ENCODE results near the gene LPCAT3.

LPCAT3 gene

DNA sequence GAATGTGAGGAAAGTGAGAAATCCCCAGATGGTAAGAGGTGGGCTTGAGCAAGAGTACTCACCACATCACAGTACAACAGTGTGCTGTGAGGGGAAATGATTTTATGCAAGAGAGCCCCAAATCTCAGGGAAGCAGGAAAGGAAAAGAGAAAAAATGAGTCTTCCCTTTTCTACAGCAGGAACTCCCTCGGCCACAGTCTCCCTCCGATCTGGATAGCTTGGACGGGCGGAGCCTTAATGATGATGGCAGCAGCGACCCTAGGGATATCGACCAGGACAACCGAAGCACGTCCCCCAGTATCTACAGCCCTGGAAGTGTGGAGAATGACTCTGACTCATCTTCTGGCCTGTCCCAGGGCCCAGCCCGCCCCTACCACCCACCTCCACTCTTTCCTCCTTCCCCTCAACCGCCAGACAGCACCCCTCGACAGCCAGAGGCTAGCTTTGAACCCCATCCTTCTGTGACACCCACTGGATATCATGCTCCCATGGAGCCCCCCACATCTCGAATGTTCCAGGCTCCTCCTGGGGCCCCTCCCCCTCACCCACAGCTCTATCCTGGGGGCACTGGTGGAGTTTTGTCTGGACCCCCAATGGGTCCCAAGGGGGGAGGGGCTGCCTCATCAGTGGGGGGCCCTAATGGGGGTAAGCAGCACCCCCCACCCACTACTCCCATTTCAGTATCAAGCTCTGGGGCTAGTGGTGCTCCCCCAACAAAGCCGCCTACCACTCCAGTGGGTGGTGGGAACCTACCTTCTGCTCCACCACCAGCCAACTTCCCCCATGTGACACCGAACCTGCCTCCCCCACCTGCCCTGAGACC, 82.7 kb downstream of the LPCAT3 start:
- no peak for DNase-seq

DNA sequence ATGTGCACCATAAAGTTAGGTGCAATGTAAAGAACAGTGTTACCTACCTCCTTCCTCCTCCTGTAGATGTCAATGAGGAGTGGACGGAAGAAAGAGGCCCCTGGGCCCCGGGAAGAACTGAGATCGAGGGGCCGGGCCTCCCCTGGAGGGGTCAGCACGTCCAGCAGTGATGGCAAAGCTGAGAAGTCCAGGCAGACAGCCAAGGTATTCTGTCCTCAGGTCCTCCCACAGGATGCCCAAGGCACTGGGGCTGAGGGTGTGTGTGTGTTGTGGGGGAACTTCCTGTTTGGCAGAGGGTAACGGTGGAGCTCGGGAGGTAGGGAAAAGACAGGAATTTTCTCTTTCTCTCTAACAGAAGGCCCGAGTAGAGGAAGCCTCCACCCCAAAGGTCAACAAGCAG, 84.2 kb downstream of the LPCAT3 start:
- no peak for DNase-seq

DNA sequence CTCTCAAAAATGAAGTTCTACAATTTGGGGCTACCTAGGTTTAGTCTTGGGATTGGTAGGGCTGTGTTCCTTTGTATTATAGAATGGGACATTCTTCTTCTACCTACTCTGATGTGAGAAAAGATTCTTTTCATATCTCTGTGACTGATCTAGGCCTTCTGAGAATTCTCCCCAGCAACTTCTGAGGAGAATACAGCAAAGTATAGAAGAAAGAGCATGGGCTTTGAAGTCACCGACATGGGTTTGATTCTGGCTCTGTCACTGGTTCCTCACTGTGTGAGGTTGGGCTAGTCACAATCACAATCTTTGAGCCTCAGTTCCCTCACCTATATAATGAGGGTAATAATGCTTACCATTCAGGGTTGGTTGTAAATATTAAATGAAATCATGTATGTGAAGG, 85.5 kb downstream of the LPCAT3 start:
- DNase-seq = no peak

DNA sequence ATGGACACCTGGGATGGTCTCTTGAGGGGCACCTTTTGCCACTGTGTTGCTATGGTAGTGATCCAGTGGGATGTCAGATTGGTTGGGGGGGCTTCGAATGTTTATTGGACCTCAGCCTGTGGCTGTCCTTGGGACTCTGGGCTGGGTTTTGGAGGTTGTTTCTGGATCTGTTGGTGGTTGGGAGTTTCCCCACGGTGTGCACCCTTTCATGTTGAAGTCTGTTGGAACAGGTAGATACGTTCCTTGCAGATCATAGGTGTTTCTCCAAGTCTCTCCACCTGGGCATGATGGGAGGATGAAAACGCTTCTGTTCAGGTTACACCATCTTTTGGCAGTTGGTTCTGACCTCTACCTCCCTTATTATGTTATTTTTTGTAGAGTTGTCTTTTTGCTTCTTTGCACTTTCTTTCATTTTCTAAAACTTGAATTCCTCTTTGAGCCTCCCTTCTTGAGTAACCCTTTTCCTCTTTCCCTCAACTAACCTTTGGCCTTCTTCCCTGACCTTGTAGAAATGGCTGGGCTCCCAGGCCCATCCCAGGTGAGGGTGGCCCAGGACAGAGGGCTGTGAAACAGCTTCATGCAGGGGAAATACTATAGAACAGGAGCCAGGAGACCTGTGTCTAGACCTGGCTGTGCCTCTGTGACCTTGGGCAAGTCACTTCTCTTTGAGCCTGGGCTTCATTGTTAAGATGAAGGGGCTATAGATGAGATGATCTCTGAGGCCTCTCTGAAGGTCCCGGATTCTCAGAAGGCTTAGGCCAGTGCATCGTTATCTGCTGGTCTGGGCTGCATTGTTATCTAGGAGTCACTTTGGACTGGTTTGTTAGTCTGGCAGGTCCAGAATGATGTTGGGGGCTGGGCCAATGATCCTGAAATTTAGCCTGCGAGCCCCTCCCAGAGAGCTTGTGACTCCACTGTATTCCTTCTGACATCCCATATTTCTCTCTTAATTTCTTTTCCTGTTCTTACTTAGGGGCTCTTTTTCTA, 88.5 kb downstream of the LPCAT3 start:
- no peak for DNase-seq

DNA sequence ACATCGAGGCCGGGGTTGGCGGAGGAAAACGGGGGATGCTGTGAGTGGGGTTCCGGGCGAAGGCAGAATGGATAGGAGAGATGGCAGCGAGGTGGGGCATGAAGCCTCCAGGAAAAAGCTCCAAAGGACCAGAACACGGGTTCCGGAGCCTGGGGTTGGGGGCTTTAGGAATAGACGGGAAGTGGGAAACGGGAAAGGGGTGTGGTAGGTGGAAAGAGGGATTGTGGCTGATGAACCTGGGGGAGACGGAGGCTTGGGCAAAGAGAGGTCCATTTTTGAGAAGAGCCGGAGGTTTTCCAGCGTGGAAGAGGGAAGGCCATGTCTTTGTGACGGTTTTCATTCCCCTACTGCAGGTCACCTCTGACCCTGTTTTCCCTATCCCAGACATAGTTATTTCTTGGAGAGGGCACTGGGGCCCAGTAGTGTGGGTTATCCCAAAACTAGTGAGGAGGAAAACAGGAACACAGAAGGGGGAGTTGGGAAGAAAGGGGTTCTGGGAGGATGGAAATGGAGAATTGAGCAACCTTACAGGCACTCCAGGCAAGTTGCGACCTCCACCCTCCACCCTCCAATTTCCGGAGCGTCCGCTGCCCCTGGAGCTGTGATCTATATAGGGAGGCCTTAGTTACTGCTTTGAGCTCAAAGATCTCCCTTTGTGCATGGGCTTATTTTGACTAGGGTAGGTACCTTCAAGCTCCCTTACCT, 89.4 kb downstream of the LPCAT3 start:
- no peak for DNase-seq

DNA sequence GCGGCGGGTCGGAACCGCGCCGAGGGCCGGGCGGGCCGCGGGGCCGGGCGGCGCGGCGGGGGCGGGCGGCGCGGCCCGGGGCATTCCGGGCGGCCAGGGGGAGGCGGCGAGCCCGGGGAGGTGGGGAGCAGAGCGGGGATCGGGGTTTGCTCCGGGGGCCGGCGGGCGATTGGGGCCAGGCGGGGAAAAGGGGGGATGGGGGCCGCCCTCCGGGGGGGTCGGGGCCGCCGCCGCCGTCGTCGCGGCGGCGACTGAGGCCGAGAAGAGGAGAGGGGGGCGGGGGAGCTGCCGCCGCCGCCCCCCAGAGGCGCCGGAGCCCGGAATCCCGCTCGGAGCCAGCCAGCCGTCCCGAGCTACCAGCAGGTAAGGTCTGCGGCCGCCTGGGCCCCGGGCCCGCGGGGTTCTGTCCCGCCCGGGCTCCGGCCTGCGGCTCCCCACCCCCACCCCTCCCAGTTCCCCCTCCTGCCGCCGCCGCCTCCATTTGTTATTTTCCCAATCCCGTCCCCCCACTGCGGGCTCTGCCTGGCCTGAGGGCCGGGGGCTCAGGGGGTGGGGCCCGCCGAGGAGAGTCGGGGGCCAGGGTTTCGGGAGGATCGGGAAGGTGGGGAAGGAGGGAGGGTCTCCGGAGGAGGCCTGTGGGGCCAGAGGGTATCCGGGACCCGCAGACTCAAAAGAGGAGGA, 90.1 kb downstream of the LPCAT3 start:
- DNase-seq = no peak

DNA sequence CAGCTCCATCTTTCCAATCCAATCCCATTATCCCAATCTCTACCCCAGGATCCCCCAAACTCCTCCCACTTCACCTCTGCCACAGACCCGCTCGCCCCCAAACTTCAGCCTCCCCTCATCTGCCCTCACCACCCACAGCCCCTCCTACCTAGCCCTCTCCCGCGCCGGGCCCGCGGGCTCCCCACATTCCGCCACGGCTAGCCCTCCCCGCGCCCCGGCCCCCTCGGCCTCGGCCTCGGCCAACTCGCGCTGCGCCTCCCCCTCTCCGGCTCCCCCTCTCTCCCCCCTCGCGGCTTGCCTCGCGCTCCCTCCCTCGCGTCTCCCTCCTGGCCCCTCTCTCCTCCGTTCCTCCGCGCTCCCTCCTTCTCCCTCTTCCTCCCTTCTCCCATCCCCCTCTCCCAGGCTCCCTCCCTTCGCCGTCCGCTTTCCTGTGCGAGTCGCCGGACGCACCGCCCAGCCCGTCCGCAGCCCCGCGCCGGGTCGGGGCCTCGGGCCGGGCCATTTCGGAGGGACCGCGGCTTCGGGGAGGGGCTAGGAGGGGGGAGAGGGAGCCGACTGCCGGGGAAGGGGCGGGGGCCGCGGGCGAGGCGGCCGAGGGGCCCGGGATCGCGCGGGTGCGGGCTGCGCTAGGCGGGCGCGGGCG, 90.8 kb downstream of the LPCAT3 start, which contains the start of gene ATN1:
Gene ATN1, plus strand, starts transcription at position 581 of the 643 bp plus-strand sequence. CDS start 6,043 bp downstream, outside the sequence.
- peak; percentile 46 for DNase-seq

Data from DMS79 (cell line).